A673 (cell line): ENCODE results near the gene PRR14L. TPM values are rescaled to one million over a fixed set of nuclear protein-coding genes. Genes with fewer than 3 reads are reported as not detected.

Source experiments
- BruUV-seq: library from RNA; stranded (reverse); fragments of 400-500 nt; replicated peaks from 2 replicates; lab custom pipeline; 2021; lab: Mats Ljungman, UMichigan
- CTCF ChIA-PET: fragments of 300-600 bp; sonication (Branson Sonifier 250); formaldehyde crosslinking; loops from one replicate; lab custom pipeline; 2022; ENCODE audit warnings: antibody characterized with exemption; lab: Charles Lee
- POLR2A ChIA-PET: fragments of 300-600 bp; sonication (Branson Sonifier 250); formaldehyde crosslinking; loops from one replicate; lab custom pipeline; 2022; ENCODE audit warnings: antibody characterized with exemption; ENCODE audit not compliant: low non-redundant PET; lab: Charles Lee
- DNase-seq: peaks from one replicate; pipeline ENCODE4 v3.0.0-alpha.2; 2015; ENCODE audit warnings: low spot score
- H3K27ac ChIP-seq: fragments of 200-600 bp; sonication (generic); 2 replicates; pipeline ENCODE4 v1.5.1; 2016; ENCODE audit warnings: mixed run types, low read depth, mild to moderate bottlenecking, mixed read lengths, antibody characterized with exemption, low read length; ENCODE audit not compliant: poor library complexity, severe bottlenecking
- H3K27me3 ChIP-seq: fragments of 200-600 bp; sonication (generic); replicated peaks from 2 replicates; pipeline ENCODE4 v1.6.1; 2017; ENCODE audit warnings: mixed run types, low read depth, mild to moderate bottlenecking, mixed read lengths, antibody characterized with exemption, low read length; ENCODE audit not compliant: insufficient read depth, poor library complexity
- H3K36me3 ChIP-seq: fragments of 200-600 bp; sonication (generic); 2 replicates; pipeline ENCODE4 v1.6.1; 2016; ENCODE audit warnings: mixed run types, mild to moderate bottlenecking, mixed read lengths, antibody characterized with exemption, low read length; ENCODE audit not compliant: insufficient read depth, poor library complexity, severe bottlenecking
- H3K4me1 ChIP-seq: fragments of 200-600 bp; sonication (generic); 2 replicates; pipeline ENCODE4 v1.6.1; 2017; ENCODE audit warnings: mixed run types, mild to moderate bottlenecking, mixed read lengths, antibody characterized with exemption, low read length; ENCODE audit not compliant: insufficient read depth, poor library complexity, severe bottlenecking
- H3K4me3 ChIP-seq: fragments of 200-600 bp; sonication (generic); 2 replicates; pipeline ENCODE4 v1.5.1; 2016; ENCODE audit warnings: low read depth, mixed run types, mild to moderate bottlenecking, mixed read lengths, low read length; ENCODE audit not compliant: poor library complexity, severe bottlenecking
- H3K9me3 ChIP-seq: fragments of 200-600 bp; sonication (generic); 2 replicates; pipeline ENCODE4 v1.6.1; 2016; ENCODE audit warnings: mixed run types, low read depth, mild to moderate bottlenecking, mixed read lengths, antibody characterized with exemption, low read length; ENCODE audit not compliant: poor library complexity, severe bottlenecking
- EZH2 ChIP-seq: fragments of 200-600 bp; sonication (generic); IDR thresholded peaks from 2 replicates; pipeline ENCODE4 v1.6.1; 2017; ENCODE audit warnings: borderline replicate concordance, low read depth, mild to moderate bottlenecking, mixed read lengths, antibody characterized with exemption, low read length; ENCODE audit not compliant: poor library complexity, severe bottlenecking
- intact Hi-C: fragments of 100-400 bp; cut with micrococcal nuclease; formaldehyde crosslinking; loops from one replicate; pipeline ENCODE4 v1.10.0; 2022; ENCODE audit not compliant: unreplicated experiment
- total RNA-seq: library from RNA; stranded (reverse); gene quantifications from 2 replicates; pipeline ENCODE4 v1.2.3, GENCODE V29; 2021
- TF ChIP-seq, protein P1 (sequence below): fragments of 300-800, 200-600 bp; sonication (generic); conservative IDR thresholded peaks from 2 replicates; pipeline ENCODE4 v1.5.1; 2017; ENCODE audit warnings: low read depth, mild to moderate bottlenecking, antibody characterized with exemption, low read length, moderate library complexity, mixed read lengths

The PRR14L gene
- total RNA-seq, 1 experiment from 2014 or later: 65.4 TPM

DNA sequence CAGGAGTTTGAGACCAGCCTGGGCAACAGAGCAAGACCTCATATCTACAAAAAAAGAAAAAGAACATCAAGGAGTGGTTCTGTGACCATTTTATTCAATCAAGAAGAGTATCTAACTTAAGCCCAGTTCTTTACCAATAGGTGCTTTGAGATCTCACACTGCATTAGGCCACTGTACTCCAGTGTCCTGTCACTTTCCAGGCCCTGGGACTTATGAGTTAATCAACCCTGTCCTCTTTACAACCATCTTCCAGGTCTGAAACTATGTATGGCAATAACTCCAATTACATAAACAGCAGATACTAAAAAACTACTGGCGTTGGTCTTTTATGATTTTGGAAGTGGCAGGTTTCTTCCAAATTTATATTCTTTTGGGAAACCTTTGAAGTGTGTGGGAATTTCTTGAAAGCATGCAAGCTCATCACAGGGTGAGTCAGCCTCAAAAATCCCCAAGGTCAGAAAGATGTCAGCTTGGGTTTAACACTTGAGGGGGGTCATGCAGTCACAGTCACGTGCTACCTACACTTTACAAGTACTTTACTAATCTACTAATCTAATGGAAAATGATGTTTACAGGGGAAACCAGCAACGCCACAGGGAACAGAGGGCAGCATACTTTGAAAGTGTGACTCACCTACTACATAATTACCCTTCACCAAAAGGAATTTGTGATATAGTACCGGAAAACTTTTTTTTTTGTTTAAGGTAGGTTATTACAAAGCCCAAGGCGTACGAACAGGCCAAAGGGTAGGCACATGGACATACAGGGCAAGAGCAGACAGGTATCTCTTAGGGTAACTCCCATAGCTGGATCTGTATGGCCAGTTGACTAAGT is 103.5 kb downstream of the PRR14L start:
- DNase-seq: no peak
- CTCF ChIA-PET: no interaction called here
- intact Hi-C loops: no loop called here

DNA sequence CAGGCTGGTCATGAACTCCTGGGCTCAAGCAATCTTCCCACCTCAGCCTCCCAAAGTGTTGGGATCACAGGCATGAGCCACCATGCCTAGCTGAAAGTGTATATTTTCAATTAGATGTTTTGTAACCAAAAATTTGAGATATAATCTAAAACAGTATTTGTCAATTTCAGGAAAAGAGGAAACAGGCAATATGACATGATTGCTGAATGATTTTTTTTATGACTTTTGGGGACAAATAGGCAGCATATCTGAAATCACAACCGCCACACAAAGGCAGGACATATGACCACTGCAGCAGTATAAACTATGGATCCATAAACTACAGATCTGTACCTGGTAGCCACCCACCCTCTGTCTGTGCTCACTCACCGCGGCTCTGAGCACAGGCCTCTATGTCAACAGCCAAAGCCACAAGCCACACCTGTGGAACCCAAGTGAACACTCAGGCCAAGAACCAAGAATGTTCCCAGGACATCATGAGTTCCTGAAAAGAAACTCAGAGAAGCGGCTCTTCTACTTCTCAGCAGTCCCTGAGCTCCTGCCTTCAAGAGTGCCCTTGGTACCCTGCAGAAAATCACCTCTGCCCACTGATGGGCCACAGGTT is 110.4 kb downstream of the PRR14L start:
- DNase-seq: no peak
- Histone ChIP-seq H3K9me3 (no peaks in the 10 kb centered on the region), H3K27ac (no peak overlapping the region), H3K27me3 (no peaks in the 10 kb centered on the region), H3K4me3 (no peak overlapping the region), H3K36me3 (no peaks in the 10 kb centered on the region), H3K4me1 (no peaks in the 10 kb centered on the region)
- ChIA-PET CTCF (interaction anchor here (0.6 to 1.2 kb wide), 2 partner anchors 18 to 339 kb away, joined by 3 to 4 read pairs; no protein-coding TSS in a partner anchor), POLR2A (no interaction called here)
- BruUV-seq: no TSS peak
- intact Hi-C loops: loop anchor here (10.0 kb wide), 1 partner anchor 185 kb away; no protein-coding TSS in a partner anchor
- no peak for TF ChIP-seq EZH2
- TF ChIP-seq, protein P1, sequence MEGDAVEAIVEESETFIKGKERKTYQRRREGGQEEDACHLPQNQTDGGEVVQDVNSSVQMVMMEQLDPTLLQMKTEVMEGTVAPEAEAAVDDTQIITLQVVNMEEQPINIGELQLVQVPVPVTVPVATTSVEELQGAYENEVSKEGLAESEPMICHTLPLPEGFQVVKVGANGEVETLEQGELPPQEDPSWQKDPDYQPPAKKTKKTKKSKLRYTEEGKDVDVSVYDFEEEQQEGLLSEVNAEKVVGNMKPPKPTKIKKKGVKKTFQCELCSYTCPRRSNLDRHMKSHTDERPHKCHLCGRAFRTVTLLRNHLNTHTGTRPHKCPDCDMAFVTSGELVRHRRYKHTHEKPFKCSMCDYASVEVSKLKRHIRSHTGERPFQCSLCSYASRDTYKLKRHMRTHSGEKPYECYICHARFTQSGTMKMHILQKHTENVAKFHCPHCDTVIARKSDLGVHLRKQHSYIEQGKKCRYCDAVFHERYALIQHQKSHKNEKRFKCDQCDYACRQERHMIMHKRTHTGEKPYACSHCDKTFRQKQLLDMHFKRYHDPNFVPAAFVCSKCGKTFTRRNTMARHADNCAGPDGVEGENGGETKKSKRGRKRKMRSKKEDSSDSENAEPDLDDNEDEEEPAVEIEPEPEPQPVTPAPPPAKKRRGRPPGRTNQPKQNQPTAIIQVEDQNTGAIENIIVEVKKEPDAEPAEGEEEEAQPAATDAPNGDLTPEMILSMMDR: no peak

More for the DNA sequence above, 103.5 kb downstream of the PRR14L start:
- Histone ChIP-seq H3K36me3 (peaks cover 6% of the 10 kb centered on the region), H3K4me1 (no peaks in the 10 kb centered on the region), H3K27me3 (no peaks in the 10 kb centered on the region), H3K4me3 (no peak overlapping the region), H3K9me3 (no peaks in the 10 kb centered on the region), H3K27ac (no peak overlapping the region)
- BruUV-seq: no TSS peak
- POLR2A ChIA-PET: no interaction called here
- no peak for TF ChIP-seq EZH2
- TF ChIP-seq, protein P1: no peak

DNA sequence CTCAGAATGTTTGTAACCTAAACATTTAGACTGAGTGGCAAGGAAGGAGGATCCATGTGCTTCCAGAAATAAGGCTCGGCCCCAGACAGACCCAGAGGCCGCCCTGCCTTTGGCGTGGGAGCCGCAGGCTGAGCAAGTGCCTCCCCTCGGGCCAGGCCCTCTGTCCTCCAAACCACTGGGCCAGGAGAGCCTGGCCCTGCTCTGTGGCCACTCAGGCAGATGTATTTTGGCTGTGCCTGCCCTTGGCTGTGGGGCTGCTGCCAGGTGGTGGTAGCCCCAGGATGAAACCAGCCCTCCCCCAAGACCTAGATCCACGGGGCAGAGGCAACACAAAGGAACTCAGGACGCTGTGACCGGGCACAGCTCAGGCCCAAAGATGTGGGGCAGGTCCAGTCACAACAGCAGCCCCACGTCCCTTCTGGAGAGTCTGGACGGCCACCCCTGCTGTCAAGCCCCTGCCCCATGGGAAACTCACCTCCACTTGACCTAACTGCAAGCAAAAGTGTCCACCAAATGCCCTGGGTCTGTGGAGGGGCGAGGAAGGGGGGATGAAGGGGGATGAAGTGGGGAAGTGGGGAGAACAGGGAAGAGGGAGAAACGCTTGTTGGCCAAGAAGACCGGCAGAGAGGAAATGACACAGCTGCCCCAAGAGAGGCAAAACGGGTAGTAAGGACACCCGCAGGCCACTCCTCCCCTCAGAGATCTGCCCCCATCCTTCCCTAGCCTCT is 111.9 kb downstream of the PRR14L start:
- Histone ChIP-seq H3K4me3 (no peak overlapping the region), H3K27ac (no peak overlapping the region), H3K9me3 (no peaks in the 10 kb centered on the region), H3K36me3 (no peaks in the 10 kb centered on the region), H3K27me3 (no peaks in the 10 kb centered on the region), H3K4me1 (no peaks in the 10 kb centered on the region)
- intact Hi-C loops: loop anchor here (10.0 kb wide), 1 partner anchor 183 kb away; no protein-coding TSS in a partner anchor
- CTCF ChIA-PET: no interaction called here
- TF ChIP-seq, protein P1: no peak
- TF ChIP-seq EZH2: no peak
- no peak for DNase-seq
- no TSS peak for BruUV-seq
- POLR2A ChIA-PET: no interaction called here
